22Rv1 (cell line): ENCODE data around the gene AP5S1.
"Not testable (repeated sequence)": the region's sequence is repeated elsewhere in the genome, so short reads cannot be mapped to it uniquely, and the experiment has no call there.

ENCODE experiments used
- CTCF ChIP-seq: fragments of 450-650 bp; IDR thresholded peaks from 2 replicates; pipeline ENCODE4 v1.5.1; 2017; ENCODE audit warnings: mild to moderate bottlenecking
- ZFX ChIP-seq: fragments of 450-650 bp; IDR thresholded peaks from 2 replicates; pipeline ENCODE4 v1.6.1; 2017; ENCODE audit warnings: antibody characterized with exemption, borderline replicate concordance

DNA sequence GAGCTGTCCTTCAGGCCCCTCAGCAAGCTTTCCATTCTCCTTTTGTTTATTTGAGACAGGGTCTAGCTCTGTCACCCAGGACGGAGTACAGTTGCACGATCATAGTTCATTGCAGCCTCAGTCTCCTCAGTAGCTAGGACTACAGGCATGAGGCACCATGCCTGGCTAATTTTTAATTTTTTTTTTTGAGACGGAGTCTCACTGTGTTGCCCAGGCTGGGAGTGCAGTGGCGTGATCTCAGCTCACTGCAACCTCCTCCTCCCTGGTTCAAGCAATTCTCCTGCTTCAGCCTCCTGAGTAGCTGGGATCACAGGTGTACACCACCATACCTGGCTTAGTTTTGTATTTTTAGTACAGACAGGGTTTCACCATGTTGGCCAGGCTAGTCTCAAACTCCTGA, 31.1 kb upstream of the AP5S1 start:
- not testable (repeated sequence) for TF ChIP-seq CTCF, ZFX
